NCI-H510A treated with DMSO at 0.1 percent for 48 hours (cell line): ENCODE data around the gene MRPL39.
"Not testable (repeated sequence)": the region's sequence is repeated elsewhere in the genome, so short reads cannot be mapped to it uniquely, and the experiment has no call there.

Experiments used
- DNase-seq: peaks from one replicate; lab custom pipeline; 2025; lab: John Stamatoyannopoulos, UW

The MRPL39 gene

DNA sequence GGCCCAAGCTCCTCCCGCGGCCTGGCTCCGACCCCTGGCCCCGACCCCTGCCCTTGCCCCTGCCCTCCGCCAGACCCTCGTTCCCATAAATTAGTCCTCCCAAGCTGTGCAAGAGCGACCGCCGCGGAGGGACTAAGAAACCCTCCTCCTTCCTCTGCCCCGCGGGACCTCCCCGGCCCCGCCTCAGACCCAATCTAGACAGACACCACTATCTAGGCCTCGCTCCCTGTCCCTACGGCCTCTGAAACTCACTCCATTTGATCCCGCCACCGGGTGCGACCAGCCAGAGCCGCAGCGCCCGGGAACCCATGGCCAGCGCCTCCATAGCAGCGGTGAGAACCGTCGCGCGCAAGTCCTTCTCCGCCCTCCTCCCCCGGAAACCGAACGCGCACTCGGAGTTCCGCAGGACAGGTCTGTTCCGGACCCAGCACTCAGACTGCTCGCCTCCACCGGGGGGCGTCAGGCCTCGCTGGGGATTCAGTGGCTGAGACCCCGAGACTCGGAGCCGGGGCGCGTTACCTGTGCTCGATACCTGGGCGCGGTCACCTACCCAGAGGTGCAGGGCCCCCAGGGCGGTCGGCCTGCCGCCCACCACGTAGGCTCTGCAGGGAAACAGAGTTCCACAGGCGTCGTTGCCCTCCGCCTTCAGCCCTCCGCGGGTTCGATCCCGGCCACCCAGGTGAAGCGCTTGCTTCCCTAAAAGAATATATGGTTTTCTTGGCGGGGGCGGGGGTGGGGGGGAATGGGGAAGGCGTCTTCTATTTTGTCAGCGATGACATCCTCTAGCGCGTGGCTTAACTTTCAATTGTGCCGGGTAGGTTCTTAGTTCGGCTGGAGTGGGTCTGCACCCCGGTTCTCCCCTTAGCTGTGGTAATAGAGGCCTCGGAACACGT lies at the start of gene MRPL39:
Gene MRPL39 (minus strand): TSS at position 331 of the 893 bp plus-strand sequence. CDS start 6 bp downstream, at position 325.
- DNase-seq, result peak; percentile 68

DNA sequence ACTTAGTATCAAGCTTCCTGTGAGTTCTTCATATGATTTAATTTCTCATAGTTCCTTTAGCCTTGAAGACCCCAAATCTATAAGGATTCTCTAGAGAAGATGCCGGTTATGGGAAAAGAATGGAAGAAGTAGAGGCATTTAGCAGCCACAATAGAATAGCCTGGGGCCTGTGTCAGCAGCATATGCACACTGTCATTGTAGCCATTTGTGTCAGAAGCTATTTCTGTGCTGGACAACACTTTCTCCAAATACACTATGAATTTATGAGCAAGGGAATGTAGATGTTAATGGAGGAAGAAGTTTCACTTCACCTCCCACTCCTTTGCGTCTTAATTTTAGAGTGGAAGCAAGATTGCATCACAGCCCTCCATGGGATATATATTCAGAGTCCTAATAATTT lies 49.1 kb upstream of the MRPL39 start:
- no peak for DNase-seq

GRCh38 chr21:25649146-25649545 lies 41.9 kb upstream of the MRPL39 start:
- DNase-seq, result no peak

DNA sequence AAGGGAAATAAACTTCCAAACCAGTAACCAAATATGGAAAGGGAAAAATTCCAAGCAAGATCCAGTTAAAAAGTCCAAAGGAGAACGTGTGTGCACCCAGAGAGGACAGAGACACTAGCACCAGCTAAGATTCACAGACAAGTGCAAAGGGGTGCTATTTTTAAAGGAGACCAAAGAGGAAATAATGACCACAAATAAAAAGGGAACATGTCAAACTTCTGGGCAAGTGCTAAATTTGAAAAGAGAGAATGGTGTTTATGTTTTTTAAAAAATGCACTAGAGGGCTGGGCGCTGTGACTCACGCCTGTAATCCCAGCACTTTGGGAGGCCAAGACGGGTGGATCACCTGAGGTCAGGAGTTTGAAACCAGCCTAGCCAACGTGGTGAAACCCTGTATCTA lies 40.4 kb upstream of the MRPL39 start:
- DNase-seq, result no peak

GRCh38 chr21:25646474-25646873 lies 39.2 kb upstream of the MRPL39 start:
- DNase-seq, result no peak

- DNase-seq, result no peak
Measured at GRCh38 chr21:25643486-25643885, 36.2 kb upstream of the MRPL39 start.

GRCh38 chr21:25640943-25641292 lies 33.6 kb upstream of the MRPL39 start:
- no peak for DNase-seq

DNA sequence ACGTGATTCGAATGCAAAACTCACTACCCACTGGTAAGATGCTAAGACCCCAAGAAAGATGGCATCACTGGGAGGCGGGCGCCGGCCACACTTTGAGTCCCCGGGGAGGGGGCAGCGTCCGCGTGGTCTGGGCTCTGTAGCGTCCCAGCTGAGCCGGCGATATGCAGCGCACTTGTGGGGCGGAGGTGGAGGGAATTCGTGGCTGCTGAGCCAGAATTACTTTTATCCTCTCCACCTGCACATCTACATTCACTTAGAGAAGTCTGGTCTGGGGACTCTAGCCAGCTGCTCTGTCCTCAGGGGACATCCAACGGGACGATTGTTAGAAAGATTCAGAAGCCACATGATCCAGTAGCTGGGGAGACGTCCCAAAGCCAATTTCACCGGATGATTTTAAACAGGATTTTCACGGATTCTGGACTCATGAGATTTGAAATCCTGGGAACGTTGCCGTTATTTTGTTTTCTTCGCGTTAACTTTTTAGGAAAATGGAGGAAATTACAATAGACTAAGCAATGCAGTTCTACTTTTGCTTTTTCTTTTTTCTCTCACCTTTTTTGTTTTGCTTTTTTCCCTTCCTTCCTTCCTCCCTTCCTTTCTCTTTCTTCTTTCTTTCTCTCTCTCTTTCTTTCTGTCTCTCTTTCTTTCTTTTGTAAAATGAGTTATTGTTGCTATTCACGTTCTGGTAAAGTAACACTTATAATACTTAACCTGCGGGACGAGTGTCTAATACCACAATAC lies 33.1 kb upstream of the MRPL39 start:
- no peak for DNase-seq

- no peak for DNase-seq
Measured at GRCh38 chr21:25639551-25640201, 32.4 kb upstream of the MRPL39 start.

GRCh38 chr21:25638660-25639550 lies 31.6 kb upstream of the MRPL39 start, which contains the start of gene JAM2:
TSS of gene JAM2 (plus strand) at chr21:25639258. CDS start at chr21:25639822, 564 bp downstream.
- DNase-seq, result no peak

DNA sequence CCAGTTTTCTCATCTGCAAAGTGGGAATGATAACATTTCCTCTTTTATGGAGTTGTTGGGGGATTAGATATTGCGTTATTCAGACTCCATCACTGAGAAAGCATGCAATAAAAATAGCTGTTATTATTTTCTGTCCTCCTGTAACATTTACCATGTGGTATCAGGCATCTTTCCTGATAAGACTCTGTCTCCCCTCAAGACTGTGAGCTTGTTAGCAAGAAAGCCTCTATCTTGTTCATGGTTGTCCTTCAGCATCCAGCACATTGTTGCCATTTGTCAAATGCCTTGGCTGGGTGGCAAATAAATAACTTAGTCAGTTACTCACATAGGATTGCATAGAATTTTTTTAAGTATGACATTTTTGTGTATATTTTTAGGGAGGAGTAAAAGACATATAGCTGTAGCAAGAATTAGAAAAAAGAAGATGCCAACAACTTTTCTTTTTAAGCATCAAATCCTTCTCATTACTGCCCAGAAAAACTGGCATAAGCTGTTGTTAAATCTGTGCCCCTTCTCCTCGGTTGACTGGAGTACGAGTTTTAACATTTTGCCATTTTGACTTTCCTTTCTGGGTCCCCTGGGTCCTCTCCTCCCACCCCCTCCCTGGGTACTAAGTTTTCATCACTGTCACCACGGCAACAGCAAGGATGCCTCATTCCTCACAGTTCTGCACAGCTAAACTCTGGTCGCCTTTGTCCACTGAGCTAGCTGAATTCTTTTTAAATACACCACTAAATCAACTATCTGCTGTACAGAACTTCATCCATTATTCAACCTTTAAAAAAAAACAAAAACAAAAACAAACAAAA lies 30.8 kb upstream of the MRPL39 start:
- DNase-seq, result no peak

DNA sequence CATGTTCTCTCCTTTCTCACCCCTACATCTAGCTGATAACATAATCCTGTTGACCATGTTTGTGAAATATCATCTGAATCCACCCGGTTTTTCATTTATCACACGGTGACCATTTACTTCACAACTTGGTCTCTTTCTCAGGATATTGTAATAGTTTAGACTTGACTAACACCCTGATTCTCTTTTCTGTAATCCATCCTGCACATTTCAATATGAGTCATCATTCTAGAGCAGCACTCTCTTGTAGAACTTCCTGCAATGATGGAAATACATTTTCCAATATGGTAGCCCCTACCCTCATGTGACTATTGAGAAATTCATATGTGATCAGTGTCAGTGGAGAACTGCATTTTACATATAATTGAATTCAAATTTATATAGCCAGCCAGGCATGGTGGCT lies 29.4 kb upstream of the MRPL39 start:
- no peak for DNase-seq

- no peak for DNase-seq
Measured at GRCh38 chr21:25635310-25635709, 28.0 kb upstream of the MRPL39 start.

- DNase-seq, result no peak
Measured at GRCh38 chr21:25632296-25632695, 25.0 kb upstream of the MRPL39 start.

GRCh38 chr21:25626757-25627156 lies 19.5 kb upstream of the MRPL39 start:
- no peak for DNase-seq

DNA sequence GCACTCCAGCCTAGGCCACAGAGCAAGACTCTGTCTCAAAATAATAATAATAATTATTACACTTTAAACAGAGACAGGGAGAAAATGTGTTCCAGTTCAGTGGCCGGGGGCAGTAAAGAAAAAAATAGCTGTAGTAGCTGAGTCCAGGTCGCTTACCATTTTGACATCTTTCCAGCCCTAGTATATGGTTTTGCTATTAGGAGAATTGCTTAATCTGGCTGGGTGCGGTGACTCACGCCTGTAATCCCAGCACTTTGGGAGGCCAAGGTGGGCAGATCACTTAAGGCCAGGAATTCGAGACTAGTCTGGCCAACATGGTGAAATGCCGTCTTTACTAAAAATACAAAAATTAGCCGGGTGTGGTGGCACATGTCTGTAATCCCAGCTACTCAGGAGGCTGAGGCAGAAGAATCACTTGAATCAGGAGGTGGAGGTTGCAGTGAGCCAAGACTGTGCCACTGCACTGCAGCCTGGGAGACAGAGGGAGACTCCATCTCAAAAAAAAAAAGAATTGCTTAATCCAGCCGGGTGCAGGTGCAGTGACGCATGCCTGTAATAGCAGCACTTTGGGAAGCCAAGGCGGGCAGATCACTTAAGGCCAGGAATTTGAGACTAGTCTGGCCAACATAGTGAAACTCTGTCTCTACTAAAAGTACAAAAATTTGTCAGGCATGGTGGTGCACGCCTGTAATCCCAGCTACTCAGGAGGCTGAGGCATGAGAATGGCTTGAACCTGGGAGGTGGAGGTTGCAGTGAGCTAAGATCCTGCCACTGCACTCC lies 18.7 kb upstream of the MRPL39 start:
- not testable (repeated sequence) for DNase-seq

DNA sequence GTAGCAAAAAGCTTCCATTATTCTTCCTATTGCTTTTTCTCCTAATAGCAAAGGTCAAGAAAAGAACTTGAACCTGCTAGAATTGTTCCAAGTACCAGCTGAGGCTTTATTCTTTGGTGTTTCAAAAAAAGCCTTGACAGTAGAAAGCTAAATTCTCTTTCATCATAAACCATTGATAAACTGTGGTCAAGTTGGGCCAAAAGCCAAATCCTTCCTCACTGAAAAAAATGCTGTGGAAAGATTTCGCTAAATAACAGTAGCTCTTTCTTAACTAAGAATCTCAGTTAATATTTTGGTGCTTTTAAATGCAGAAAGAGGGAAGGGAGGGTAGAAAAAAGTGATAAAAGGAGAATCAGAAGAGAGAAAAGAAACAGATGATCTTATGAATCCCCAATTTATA lies 17.8 kb upstream of the MRPL39 start:
- no peak for DNase-seq

DNA sequence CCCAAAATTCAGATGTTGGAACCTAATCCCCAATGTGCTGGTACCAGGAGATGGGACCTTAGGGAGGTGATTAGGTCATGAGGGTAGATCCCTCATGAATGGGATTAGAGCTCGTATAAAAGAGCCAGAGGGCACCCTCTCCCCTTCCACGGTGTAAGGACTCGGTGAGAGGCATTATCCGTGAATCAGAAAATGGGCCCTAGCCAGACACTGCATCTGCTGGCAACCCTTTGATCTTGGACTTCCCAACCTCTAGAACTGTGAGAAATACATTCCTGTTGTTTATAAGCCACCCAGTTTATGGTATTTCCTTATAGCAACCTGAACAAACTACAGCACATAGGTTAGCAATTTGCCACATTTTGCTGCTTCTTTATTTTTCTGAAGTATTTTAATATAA lies 17.2 kb upstream of the MRPL39 start:
- no peak for DNase-seq

DNA sequence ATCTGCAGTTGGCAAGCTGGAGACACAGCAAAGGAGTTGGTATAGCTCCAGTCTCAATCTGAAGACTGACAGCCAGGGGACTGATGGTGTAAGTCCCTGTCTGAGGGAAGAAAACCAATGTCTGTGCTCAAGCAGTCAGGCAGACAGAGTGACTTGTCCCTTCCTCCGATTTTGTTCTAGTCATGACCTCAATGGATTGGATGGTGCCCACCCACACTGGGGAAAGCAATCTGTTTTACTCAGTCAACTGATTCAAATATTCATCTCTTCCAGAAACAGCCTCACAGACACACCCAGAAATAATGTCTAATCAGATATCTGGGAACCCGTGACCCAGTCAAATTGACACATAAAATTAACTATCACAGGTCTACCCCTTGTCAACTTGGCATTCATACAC lies 11.9 kb upstream of the MRPL39 start:
- DNase-seq, result no peak

GRCh38 chr21:25615880-25616279 lies 8.6 kb upstream of the MRPL39 start:
- no peak for DNase-seq
